HepG2 (cell line): Measurements from ENCODE around the gene C1QTNF12. TPM values are rescaled to one million over a fixed set of nuclear protein-coding genes. Genes with fewer than 3 reads are reported as not detected.
A peak's percentile ranks its signal among the peaks of the same experiment; 100 is the strongest.

Experiments used
- ETV5 ChIP-seq: IDR thresholded peaks from 2 replicates; pipeline ENCODE4 v1.6.1; 2018; ENCODE audit warnings: missing biosample characterization, missing genetic modification reagents, inconsistent platforms, borderline replicate concordance
- FOXO1 ChIP-seq: sonication (generic); formaldehyde crosslinking; IDR thresholded peaks from 2 replicates; pipeline ENCODE4 v1.4.0; 2020; ENCODE audit warnings: missing genetic modification reagents
- HNRNPLL ChIP-seq: fragments of 200-400 bp; formaldehyde crosslinking; IDR thresholded peaks from 2 replicates; pipeline ENCODE4 v1.6.1; 2017; ENCODE audit warnings: mild to moderate bottlenecking, low read depth, low read length; ENCODE audit not compliant: poor library complexity, severe bottlenecking
- HOXD1 ChIP-seq: sonication (generic); formaldehyde crosslinking; IDR thresholded peaks from 2 replicates; pipeline ENCODE4 v1.5.0; 2020; ENCODE audit warnings: missing genetic modification reagents
- MBNL3 ChIP-seq: fragments of 250-450 bp; sonication (Bioruptor Pico); conservative IDR thresholded peaks from 2 replicates; pipeline ENCODE4 v1.8.0; 2022; ENCODE audit warnings: mild to moderate bottlenecking, inconsistent platforms
- MED1 ChIP-seq: sonication (generic); formaldehyde crosslinking; IDR thresholded peaks from 2 replicates; pipeline ENCODE4 v1.4.0; 2020; ENCODE audit warnings: missing genetic modification reagents
- MXI1 ChIP-seq: IDR thresholded peaks from 3 replicates; pipeline ENCODE4 v1.6.1; 2012; ENCODE audit warnings: low read depth, low read length, inconsistent platforms, borderline replicate concordance
- NFIB ChIP-seq: sonication (generic); formaldehyde crosslinking; IDR thresholded peaks from 2 replicates; pipeline ENCODE4 v1.9.0; 2021; ENCODE audit warnings: missing genetic modification reagents, mild to moderate bottlenecking, borderline replicate concordance
- NR3C1 ChIP-seq: sonication (generic); formaldehyde crosslinking; IDR thresholded peaks from 2 replicates; pipeline ENCODE4 v1.4.0; 2020; ENCODE audit warnings: missing genetic modification reagents
- PCBP1 ChIP-seq: fragments of 200-400 bp; formaldehyde crosslinking; IDR thresholded peaks from 2 replicates; pipeline ENCODE4 v1.6.1; 2017; ENCODE audit warnings: mild to moderate bottlenecking, low read depth, low read length, borderline replicate concordance
- PHF8 ChIP-seq: sonication (generic); formaldehyde crosslinking; IDR thresholded peaks from 2 replicates; pipeline ENCODE4 v1.5.0; 2020; ENCODE audit warnings: missing genetic modification reagents
- PRPF4 ChIP-seq: fragments of 200-400 bp; formaldehyde crosslinking; IDR thresholded peaks from 2 replicates; pipeline ENCODE4 v1.6.1; 2016; ENCODE audit warnings: low read length, low read depth; ENCODE audit not compliant: poor library complexity, severe bottlenecking
- RBFOX2 ChIP-seq: fragments of 200-400 bp; formaldehyde crosslinking; IDR thresholded peaks from 2 replicates; pipeline ENCODE4 v1.6.1; 2017; ENCODE audit warnings: low read depth, mild to moderate bottlenecking, low read length
- RFXANK ChIP-seq: IDR thresholded peaks from 2 replicates; pipeline ENCODE4 v1.6.1; 2016
- SNAI1 ChIP-seq: sonication (generic); formaldehyde crosslinking; IDR thresholded peaks from 2 replicates; pipeline ENCODE4 v1.5.0; 2020; ENCODE audit warnings: mild to moderate bottlenecking, missing genetic modification reagents, borderline replicate concordance
- SPEN ChIP-seq: sonication (generic); formaldehyde crosslinking; IDR thresholded peaks from 2 replicates; pipeline ENCODE4 v1.5.1; 2020; ENCODE audit warnings: low read depth, mild to moderate bottlenecking, missing genetic modification reagents
- TEAD3 ChIP-seq: optimal IDR thresholded peaks from 2 replicates; pipeline ENCODE3; 2016; ENCODE audit warnings: borderline replicate concordance
- WIZ ChIP-seq: sonication (generic); formaldehyde crosslinking; IDR thresholded peaks from 2 replicates; pipeline ENCODE4 v1.5.1; 2020; ENCODE audit warnings: mild to moderate bottlenecking, missing genetic modification reagents
- ZBTB2 ChIP-seq: sonication (generic); formaldehyde crosslinking; IDR thresholded peaks from 2 replicates; pipeline ENCODE4 v1.8.0; 2022; ENCODE audit warnings: low read depth, missing genetic modification reagents
- ZBTB38 ChIP-seq: sonication (generic); formaldehyde crosslinking; IDR thresholded peaks from 2 replicates; pipeline ENCODE4 v1.5.1; 2020; ENCODE audit warnings: mild to moderate bottlenecking, missing genetic modification reagents
- ZFY ChIP-seq: sonication (generic); formaldehyde crosslinking; IDR thresholded peaks from 2 replicates; pipeline ENCODE4 v1.4.0; 2020; ENCODE audit warnings: missing genetic modification reagents
- ZNF12 ChIP-seq: sonication (generic); formaldehyde crosslinking; IDR thresholded peaks from 2 replicates; pipeline ENCODE4 v1.5.0; 2020; ENCODE audit warnings: missing genetic modification reagents
- ZNF17 ChIP-seq: sonication (generic); formaldehyde crosslinking; IDR thresholded peaks from 2 replicates; pipeline ENCODE4 v1.5.0; 2020; ENCODE audit warnings: mild to moderate bottlenecking, missing genetic modification reagents
- ZNF225 ChIP-seq: sonication (generic); formaldehyde crosslinking; IDR thresholded peaks from 2 replicates; pipeline ENCODE4 v1.4.0; 2020; ENCODE audit warnings: mild to moderate bottlenecking, missing genetic modification reagents
- ZNF614 ChIP-seq: IDR thresholded peaks from 2 replicates; pipeline ENCODE4 v1.6.1; 2018; ENCODE audit warnings: missing biosample characterization, missing genetic modification reagents, inconsistent platforms, borderline replicate concordance
- ZNF644 ChIP-seq: IDR thresholded peaks from 2 replicates; pipeline ENCODE4 v1.6.1; 2016; ENCODE audit warnings: low read depth
- ZNF674 ChIP-seq: sonication (generic); formaldehyde crosslinking; IDR thresholded peaks from 2 replicates; pipeline ENCODE4 v1.5.0; 2020; ENCODE audit warnings: low read depth, mild to moderate bottlenecking, missing genetic modification reagents
- ZNF850 ChIP-seq: sonication (generic); formaldehyde crosslinking; conservative IDR thresholded peaks from 2 replicates; pipeline ENCODE4 v1.9.0; 2021; ENCODE audit warnings: mild to moderate bottlenecking, missing genetic modification reagents
- polyA plus RNA-seq, 8 experiments: library from polyadenylated mRNA; depleted of rRNA in 3 of 8; stranded (reverse) in 7 of 8; unstranded in 1 of 8; fragments of >200 nt; fragmentation: Illumina TruSeq in 4 of 8; extraction: Trizol in 4 of 8; gene quantifications; 2 replicates each; pipeline versions ENCODE4 v1.2.1 to v1.2.3, GENCODE V29; 2011 to 2016; ENCODE audit warnings: low read depth in 4 of 8, missing spikeins in 1 of 8, mixed read lengths in 1 of 8; ENCODE audit not compliant: insufficient read depth in 1 of 8
- total RNA-seq, 5 experiments: library from RNA; depleted of rRNA; stranded (reverse); fragments of >200 nt; fragmentation: Illumina TruSeq; extraction: Trizol; gene quantifications; 2 replicates each; pipeline ENCODE4 v1.2.3, GENCODE V29; 2016; ENCODE audit warnings: low read depth in 1 of 5

Gene C1QTNF12
- total and polyA plus RNA-seq, 2 of the 13 experiments (the other 11 are each of a cell fraction or from before 2014, with no cell fraction given): 0.18 to 0.64 TPM

- no peak for TF ChIP-seq ZNF17 (CRISPR knock-in tag)
- peak; percentile 18; the same call in 1 of the 2 replicates for TF ChIP-seq ETV5 (CRISPR knock-in tag)
- peak; percentile 23; the same call in 1 of the 2 replicates for TF ChIP-seq ZNF850
- no peak for TF ChIP-seq PCBP1
- peak; percentile 24; the same call in 1 of the 2 replicates for TF ChIP-seq HOXD1
- TF ChIP-seq MXI1: peak; percentile 56; the same call in 1 of the 3 replicates
- TF ChIP-seq ZNF644 (CRISPR knock-in tag): no peak
- TF ChIP-seq ZFY (CRISPR knock-in tag): peak; percentile 94
- TF ChIP-seq HNRNPLL: no peak
- 0 out of 2 replicates have a peak, but pooled peaks have one; percentile 65 for TF ChIP-seq ZNF674
- no peak for TF ChIP-seq MBNL3 (CRISPR knock-in tag)
- no peak for TF ChIP-seq NFIB (CRISPR knock-in tag)
- TF ChIP-seq ZNF12 (CRISPR knock-in tag): 0 out of 2 replicates have a peak, but pooled peaks have one; percentile 50
- no peak for TF ChIP-seq SNAI1 (CRISPR knock-in tag)
- TF ChIP-seq ZBTB38 (CRISPR knock-in tag): no peak
- no peak for TF ChIP-seq NR3C1 (CRISPR knock-in tag)
- TF ChIP-seq WIZ: no peak
- peak; percentile 85 for TF ChIP-seq RBFOX2
- peak; percentile 18 for TF ChIP-seq TEAD3 (CRISPR knock-in tag)
- TF ChIP-seq RFXANK (CRISPR knock-in tag): no peak
- TF ChIP-seq PRPF4: no peak
- TF ChIP-seq FOXO1 (CRISPR knock-in tag): no peak
- peak; percentile 43 for TF ChIP-seq MED1 (CRISPR knock-in tag)
- no peak for TF ChIP-seq ZNF614 (CRISPR knock-in tag)
- no peak; the same call in 1 of the 2 replicates for TF ChIP-seq ZNF225
- peak; percentile 91 for TF ChIP-seq PHF8 (CRISPR knock-in tag)
- TF ChIP-seq SPEN (CRISPR knock-in tag): peak; percentile 85
- peak; percentile 99 for TF ChIP-seq ZBTB2
Measured at GRCh38 chr1:1273512-1274298, 27.2 kb upstream of the C1QTNF12 start, which contains the start of gene UBE2J2 (continued).
